Adrenal gland (tissue), 5 donors: ENCODE measurements around the gene GFRA1.

Experiments used
- CTCF ChIP-seq, 6 experiments: fragments of 450-650 bp in 4 of 6; fragments of 200-600 bp in 2 of 6; sonication (generic) in 1 of 6; IDR thresholded peaks; 1 replicate in 5 of 6; 2 replicates in 1 of 6; pipeline versions ENCODE4 v1.5.1 to v1.8.0; 2016 to 2021; ENCODE audit warnings: antibody characterized with exemption in 6 of 6, mild to moderate bottlenecking in 2 of 6, moderate library complexity in 1 of 6
- POLR2A ChIP-seq, 2 donors: fragments of 450-650 bp; IDR thresholded peaks; one replicate each; pipeline ENCODE4 v1.6.1; 2017; ENCODE audit warnings: antibody characterized with exemption in 2 of 2, mild to moderate bottlenecking in 2 of 2, moderate library complexity in 1 of 2
- donor health status: DM: no; HTN: no; CAD: no.

GRCh38 chr10:116136261-116136660 is 136.7 kb downstream of the GFRA1 start:
- TF ChIP-seq CTCF (IDR thresholded peaks at IDR 0.05) (no peak), POLR2A (IDR thresholded peaks at IDR 0.05) (no peak)
